ENCODE measurements around the gene CD300LB. TPM values are rescaled to one million over a fixed set of nuclear protein-coding genes. Genes with fewer than 3 reads are reported as not detected.
A peak's percentile ranks its signal among the peaks of the same experiment; 100 is the strongest.

CD300LB gene
- total RNA-seq, 2 donors from 2014 or later, result 0.69 TPM; not detected in 1

DNA sequence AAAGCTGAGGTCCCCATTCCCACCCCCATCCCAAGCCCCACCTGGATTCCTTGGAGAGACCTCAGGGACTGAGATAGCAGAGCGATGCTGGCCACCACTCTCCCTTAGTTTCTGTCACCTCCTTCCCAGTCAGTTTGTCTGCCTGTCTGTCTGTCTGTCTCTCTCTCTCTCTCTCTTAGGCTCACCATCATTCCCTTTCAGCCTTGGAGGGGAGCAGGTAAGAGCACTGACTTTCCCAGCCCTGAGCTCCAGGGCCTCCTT lies 5.9 kb downstream of the CD300LB start:
- Histone ChIP-seq H3K9me3 (no peaks in the 10 kb centered on the region), H3K4me1 (no peaks in the 10 kb centered on the region), H3K36me3 (no peaks in the 10 kb centered on the region), H3K27me3 (no peaks in the 10 kb centered on the region), H3K9ac (ENCODE audit: low read depth in 2 of 2, low read length in 2 of 2) (no peak overlapping the region), H3K27ac (no peak overlapping the region), H3K4me3 (no peak overlapping the region)
- TF ChIP-seq, protein P1, sequence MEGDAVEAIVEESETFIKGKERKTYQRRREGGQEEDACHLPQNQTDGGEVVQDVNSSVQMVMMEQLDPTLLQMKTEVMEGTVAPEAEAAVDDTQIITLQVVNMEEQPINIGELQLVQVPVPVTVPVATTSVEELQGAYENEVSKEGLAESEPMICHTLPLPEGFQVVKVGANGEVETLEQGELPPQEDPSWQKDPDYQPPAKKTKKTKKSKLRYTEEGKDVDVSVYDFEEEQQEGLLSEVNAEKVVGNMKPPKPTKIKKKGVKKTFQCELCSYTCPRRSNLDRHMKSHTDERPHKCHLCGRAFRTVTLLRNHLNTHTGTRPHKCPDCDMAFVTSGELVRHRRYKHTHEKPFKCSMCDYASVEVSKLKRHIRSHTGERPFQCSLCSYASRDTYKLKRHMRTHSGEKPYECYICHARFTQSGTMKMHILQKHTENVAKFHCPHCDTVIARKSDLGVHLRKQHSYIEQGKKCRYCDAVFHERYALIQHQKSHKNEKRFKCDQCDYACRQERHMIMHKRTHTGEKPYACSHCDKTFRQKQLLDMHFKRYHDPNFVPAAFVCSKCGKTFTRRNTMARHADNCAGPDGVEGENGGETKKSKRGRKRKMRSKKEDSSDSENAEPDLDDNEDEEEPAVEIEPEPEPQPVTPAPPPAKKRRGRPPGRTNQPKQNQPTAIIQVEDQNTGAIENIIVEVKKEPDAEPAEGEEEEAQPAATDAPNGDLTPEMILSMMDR (IDR thresholded peaks at IDR 0.05), result no peak
- DNase-seq, result no peak
- intact Hi-C loops (cut with DNase I), result no loop called here

DNA sequence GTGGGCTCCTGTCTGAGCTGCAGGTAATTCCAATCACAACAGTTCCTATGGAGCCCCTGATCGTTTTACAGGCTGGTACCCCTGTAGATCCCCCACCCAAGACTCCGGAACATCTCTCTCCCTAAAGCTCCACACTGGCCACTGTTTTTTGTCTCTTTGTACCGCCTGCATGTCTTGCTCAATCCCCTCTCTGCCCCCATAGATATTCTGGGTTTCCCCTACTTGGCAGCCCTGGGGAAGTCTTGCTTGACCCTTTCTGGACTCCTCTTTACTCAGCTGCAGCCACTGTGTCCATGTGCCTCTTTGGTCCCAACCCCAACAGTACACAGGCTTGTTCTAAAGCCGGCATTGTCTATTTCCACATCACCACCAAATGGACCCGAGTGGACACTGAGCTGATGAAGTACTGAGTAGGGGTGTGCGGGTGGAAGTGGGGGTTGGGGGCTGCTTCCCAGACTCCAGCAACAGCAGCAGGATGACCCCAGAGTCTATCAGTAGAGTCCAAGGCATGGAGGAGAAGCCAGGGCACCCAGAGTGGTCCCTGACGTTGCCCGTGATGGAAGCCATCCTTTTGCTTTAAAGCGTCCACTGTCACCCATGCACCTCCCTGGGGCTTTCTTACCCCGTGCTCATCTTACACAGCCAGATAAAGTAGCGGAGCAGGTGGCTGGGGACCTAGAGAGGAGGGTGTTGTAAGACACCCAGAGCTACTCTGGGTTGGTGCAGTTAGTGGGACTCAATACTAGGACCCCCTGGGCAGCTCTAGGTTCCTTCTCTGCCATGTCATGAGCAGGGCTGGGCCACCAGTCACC lies 6.4 kb downstream of the CD300LB start:
- DNase-seq, result peak; percentile 13
- intact Hi-C loops (cut with DNase I), result no loop called here
- H3K9me3 ChIP-seq, result no peaks in the 10 kb centered on the region
- TF ChIP-seq, protein P1 (IDR thresholded peaks at IDR 0.05), result no peak
- no peak overlapping the region for H3K4me3 ChIP-seq
- H3K27ac ChIP-seq, result no peak overlapping the region
- H3K4me1 ChIP-seq, result no peaks in the 10 kb centered on the region
- no peaks in the 10 kb centered on the region for H3K36me3 ChIP-seq
- no peaks in the 10 kb centered on the region for H3K27me3 ChIP-seq
- H3K9ac ChIP-seq (ENCODE audit: low read depth in 2 of 2, low read length in 2 of 2), result no peak overlapping the region

DNA sequence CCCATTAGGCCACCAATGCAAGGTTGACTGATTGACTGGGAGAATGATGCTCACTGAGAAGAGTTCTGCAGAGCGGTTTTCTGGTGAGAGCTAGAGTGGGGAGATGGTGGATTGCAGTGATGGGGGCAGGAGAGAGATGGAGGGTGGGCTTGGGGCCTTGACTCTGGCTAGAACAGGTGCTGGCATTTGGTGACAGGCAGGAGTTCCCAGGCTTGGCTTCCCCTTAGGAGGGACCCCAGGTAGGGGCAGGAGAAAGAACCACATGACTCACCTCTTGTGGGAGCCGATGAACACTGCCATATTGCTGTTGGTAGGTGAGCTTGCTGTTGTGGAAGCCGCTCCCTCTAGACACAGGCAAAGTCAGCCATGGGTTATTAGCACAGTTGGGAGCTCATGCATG lies 8.0 kb downstream of the CD300LB start:
- peak; percentile 4 for DNase-seq
- H3K9me3 ChIP-seq, result no peaks in the 10 kb centered on the region
- TF ChIP-seq, protein P1 (IDR thresholded peaks at IDR 0.05), result no peak
- no peak overlapping the region for H3K9ac ChIP-seq (ENCODE audit: low read depth in 2 of 2, low read length in 2 of 2)
- H3K4me1 ChIP-seq, result no peaks in the 10 kb centered on the region
- no peaks in the 10 kb centered on the region for H3K36me3 ChIP-seq
- H3K27ac ChIP-seq, result no peak overlapping the region
- no peaks in the 10 kb centered on the region for H3K27me3 ChIP-seq
- intact Hi-C loops (cut with DNase I), result no loop called here
- H3K4me3 ChIP-seq, result no peak overlapping the region

DNA sequence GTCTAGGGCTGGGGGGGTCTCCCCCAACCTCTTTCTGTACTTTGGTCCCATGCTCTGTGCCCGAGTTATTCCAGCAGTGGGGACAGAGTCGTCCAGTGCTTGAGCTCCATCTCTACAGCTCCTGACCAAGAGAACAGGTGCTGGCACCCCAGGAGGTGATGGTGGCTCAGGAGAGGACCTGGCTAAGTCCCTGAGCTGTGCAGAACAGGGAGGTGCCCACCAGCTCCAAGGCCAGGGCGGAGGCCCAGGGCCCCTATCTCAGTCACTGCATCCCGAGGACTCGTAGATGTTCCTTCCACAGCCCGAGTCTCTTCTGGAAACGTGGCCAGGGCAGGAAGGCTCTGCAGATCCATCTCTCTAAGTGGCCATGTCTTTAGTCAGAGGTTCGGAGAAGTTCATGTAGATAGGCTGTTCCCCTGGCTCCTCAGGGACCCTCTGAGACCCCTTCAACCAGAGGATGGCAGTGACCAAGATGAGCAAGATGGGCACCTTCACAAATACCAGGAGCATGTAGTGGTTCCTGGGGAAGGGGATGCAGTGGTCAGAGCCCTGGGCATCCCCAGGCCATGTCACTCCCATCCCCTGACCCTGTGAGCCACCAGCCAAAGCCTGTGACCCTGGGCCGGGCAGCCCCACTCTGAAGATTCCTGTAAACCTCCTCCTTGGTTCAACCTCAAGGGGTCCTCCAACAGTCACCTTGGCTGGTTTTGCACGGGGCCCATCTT lies 8.7 kb downstream of the CD300LB start:
- Histone ChIP-seq H3K27ac (no peak overlapping the region), H3K4me1 (no peaks in the 10 kb centered on the region), H3K9ac (ENCODE audit: low read depth in 2 of 2, low read length in 2 of 2) (no peak overlapping the region), H3K4me3 (no peak overlapping the region), H3K36me3 (no peaks in the 10 kb centered on the region), H3K27me3 (no peaks in the 10 kb centered on the region), H3K9me3 (no peaks in the 10 kb centered on the region)
- intact Hi-C loops (cut with DNase I), result no loop called here
- TF ChIP-seq, protein P1 (IDR thresholded peaks at IDR 0.05), result no peak
- DNase-seq, result peak; percentile 14

DNA sequence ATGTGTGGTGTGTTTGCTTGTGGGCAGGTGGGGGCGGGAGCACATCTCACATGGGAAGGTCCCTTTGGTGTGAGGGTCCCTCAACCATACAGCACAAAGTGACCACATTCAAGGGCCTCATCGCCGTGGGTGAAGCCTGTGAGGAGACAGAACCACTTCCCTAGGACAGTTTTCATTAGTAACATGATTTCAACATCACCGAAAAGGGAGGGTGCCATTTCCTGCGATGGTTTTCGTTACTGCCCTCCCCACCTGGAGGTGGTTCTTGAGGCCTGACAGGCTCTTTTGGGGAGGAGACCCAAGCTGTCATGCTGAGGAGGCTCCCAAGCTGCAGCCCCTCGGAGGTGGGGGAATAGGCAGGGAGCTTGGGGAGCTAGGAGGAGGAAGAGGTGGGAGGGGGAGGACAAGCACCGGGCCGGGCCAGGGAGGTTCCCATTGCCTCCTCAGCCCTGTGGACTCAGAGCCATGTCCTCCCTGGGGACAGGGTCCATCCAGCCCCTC lies 9.5 kb downstream of the CD300LB start:
- no peaks in the 10 kb centered on the region for H3K27me3 ChIP-seq
- intact Hi-C loops (cut with DNase I), result no loop called here
- H3K4me3 ChIP-seq, result no peak overlapping the region
- H3K9me3 ChIP-seq, result no peaks in the 10 kb centered on the region
- H3K27ac ChIP-seq, result peak overlapping the region; percentile 37
- no peak overlapping the region for H3K9ac ChIP-seq (ENCODE audit: low read depth in 2 of 2, low read length in 2 of 2)
- H3K36me3 ChIP-seq, result no peaks in the 10 kb centered on the region
- peak; percentile 18 for DNase-seq
- no peaks in the 10 kb centered on the region for H3K4me1 ChIP-seq
- TF ChIP-seq, protein P1 (IDR thresholded peaks at IDR 0.05), result no peak

Data from colonic mucosa (tissue), 4 donors.